Parathyroid adenoma (tissue), 2 donors: ENCODE data around the gene ASB10.

Experiments used
- H2AFZ ChIP-seq: fragments of 300-600 bp; sonication (generic); one replicate; pipeline ENCODE4 v1.7.0; 2017; ENCODE audit warnings: antibody characterized with exemption, mild to moderate bottlenecking
- H3K27ac ChIP-seq: fragments of 300-600 bp; sonication (generic); one replicate; pipeline ENCODE4 v1.7.0; 2017
- H3K27me3 ChIP-seq: fragments of 300-600 bp; sonication (generic); one replicate; pipeline ENCODE4 v1.7.0; 2017; ENCODE audit warnings: low read length; ENCODE audit not compliant: control insufficient read depth, insufficient read depth
- H3K36me3 ChIP-seq: fragments of 300-600 bp; sonication (generic); one replicate; pipeline ENCODE4 v1.7.0; 2017; ENCODE audit warnings: low read length; ENCODE audit not compliant: control insufficient read depth, insufficient read depth
- H3K4me1 ChIP-seq: fragments of 300-600 bp; sonication (generic); one replicate; pipeline ENCODE4 v1.7.0; 2017; ENCODE audit warnings: control low read depth
- H3K4me2 ChIP-seq: fragments of 300-600 bp; sonication (generic); one replicate; pipeline ENCODE4 v1.7.0; 2017; ENCODE audit warnings: low read length
- H3K4me3 ChIP-seq: fragments of 300-600 bp; sonication (generic); one replicate; pipeline ENCODE4 v1.7.0; 2017; ENCODE audit warnings: low read depth, low read length
- H3K79me2 ChIP-seq: fragments of 300-600 bp; sonication (generic); one replicate; pipeline ENCODE4 v1.7.0; 2017; ENCODE audit warnings: control low read depth
- H3K9ac ChIP-seq: fragments of 300-600 bp; sonication (generic); one replicate; pipeline ENCODE4 v1.7.0; 2017; ENCODE audit warnings: mild to moderate bottlenecking
- H3K9me3 ChIP-seq: fragments of 300-600 bp; sonication (generic); one replicate; pipeline ENCODE4 v1.7.0; 2017; ENCODE audit warnings: low read length; ENCODE audit not compliant: control insufficient read depth
- TF ChIP-seq, protein P1 (sequence below): fragments of 300-600 bp; sonication (generic); IDR thresholded peaks from one replicate; pipeline ENCODE4 v1.7.0; 2017; ENCODE audit warnings: antibody characterized with exemption, mild to moderate bottlenecking
- donor health status: primary hyperparathyroidism.

The ASB10 gene

GRCh38 chr7:151135866-151136843 is 50.9 kb downstream of the ASB10 start:
- Histone ChIP-seq H3K4me3 (no peak overlapping the region), H2AFZ (no peak overlapping the region), H3K9ac (no peak overlapping the region), H3K27me3 (no peaks in the 10 kb centered on the region), H3K27ac (no peak overlapping the region), H3K4me1 (no peaks in the 10 kb centered on the region), H3K4me2 (no peak overlapping the region), H3K36me3 (no peaks in the 10 kb centered on the region), H3K79me2 (no peaks in the 10 kb centered on the region), H3K9me3 (no peaks in the 10 kb centered on the region)
- TF ChIP-seq, protein P1, sequence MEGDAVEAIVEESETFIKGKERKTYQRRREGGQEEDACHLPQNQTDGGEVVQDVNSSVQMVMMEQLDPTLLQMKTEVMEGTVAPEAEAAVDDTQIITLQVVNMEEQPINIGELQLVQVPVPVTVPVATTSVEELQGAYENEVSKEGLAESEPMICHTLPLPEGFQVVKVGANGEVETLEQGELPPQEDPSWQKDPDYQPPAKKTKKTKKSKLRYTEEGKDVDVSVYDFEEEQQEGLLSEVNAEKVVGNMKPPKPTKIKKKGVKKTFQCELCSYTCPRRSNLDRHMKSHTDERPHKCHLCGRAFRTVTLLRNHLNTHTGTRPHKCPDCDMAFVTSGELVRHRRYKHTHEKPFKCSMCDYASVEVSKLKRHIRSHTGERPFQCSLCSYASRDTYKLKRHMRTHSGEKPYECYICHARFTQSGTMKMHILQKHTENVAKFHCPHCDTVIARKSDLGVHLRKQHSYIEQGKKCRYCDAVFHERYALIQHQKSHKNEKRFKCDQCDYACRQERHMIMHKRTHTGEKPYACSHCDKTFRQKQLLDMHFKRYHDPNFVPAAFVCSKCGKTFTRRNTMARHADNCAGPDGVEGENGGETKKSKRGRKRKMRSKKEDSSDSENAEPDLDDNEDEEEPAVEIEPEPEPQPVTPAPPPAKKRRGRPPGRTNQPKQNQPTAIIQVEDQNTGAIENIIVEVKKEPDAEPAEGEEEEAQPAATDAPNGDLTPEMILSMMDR: no peak

DNA sequence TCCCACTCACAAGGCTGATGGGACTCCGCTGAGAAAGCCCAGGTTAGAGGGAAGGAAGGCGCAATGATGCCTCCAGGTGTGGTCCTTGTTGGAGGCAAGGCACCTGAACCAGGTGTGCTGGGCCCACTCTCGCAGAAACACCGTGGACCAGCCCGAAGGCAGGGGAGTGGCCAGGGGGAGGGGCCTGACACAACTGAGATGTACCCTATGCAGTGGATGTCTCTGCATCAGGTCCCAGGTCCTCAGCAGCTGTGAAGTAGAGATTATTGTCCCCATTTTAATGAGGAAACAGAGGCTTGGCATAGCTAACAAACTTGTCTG is 51.6 kb downstream of the ASB10 start:
- TF ChIP-seq, protein P1: no peak
- Histone ChIP-seq H3K4me1 (no peaks in the 10 kb centered on the region), H2AFZ (no peak overlapping the region), H3K9me3 (no peaks in the 10 kb centered on the region), H3K9ac (no peak overlapping the region), H3K36me3 (no peaks in the 10 kb centered on the region), H3K27ac (no peak overlapping the region), H3K4me3 (no peak overlapping the region), H3K4me2 (no peak overlapping the region), H3K27me3 (no peaks in the 10 kb centered on the region), H3K79me2 (no peaks in the 10 kb centered on the region)

GRCh38 chr7:151134743-151135524 is 52.1 kb downstream of the ASB10 start:
- Histone ChIP-seq H3K4me3 (no peak overlapping the region), H3K27me3 (no peaks in the 10 kb centered on the region), H3K9ac (no peak overlapping the region), H3K79me2 (peaks cover 3% of the 10 kb centered on the region), H3K4me1 (no peaks in the 10 kb centered on the region), H3K4me2 (no peak overlapping the region), H3K9me3 (no peaks in the 10 kb centered on the region), H2AFZ (no peak overlapping the region), H3K36me3 (no peaks in the 10 kb centered on the region), H3K27ac (no peak overlapping the region)
- TF ChIP-seq, protein P1: no peak

DNA sequence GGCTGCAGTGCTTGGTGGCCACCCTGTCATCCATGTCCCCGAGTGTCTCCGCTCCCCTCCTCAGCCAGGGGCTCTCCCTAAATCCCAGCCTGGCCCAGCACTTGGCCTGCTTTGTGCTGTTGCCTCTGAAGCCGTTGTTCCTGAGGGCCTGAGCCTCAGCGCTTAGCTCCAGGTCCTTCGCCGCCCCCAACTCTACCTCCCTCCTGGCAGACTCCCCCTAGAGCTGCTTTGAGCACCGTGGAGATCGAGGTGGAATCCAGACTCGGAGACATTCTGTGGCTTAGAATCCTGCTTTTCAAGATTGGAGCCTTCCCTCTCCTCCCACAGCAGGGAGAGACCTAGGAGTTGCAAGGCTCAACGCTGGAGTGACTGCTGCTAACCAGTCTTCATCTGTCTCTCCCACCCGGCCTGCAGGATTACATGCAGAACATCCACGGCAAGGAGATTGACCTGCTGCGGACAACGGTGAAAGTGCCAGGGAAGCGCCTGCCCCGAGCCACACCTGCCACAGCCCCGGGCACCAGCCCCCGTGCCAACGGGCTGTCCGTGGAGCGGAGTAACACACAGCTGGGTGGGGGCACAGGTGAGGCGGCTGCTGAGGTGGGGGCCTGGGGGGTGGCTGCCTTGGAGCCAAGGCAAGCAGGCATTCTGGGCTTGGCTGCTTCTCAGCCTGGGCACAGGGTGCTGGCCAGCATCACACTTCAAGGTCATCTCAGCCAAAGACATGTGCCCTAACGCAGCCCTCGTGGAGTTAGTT is 52.9 kb downstream of the ASB10 start:
- Histone ChIP-seq H2AFZ (no peak overlapping the region), H3K4me1 (no peaks in the 10 kb centered on the region), H3K27ac (no peak overlapping the region), H3K9me3 (no peaks in the 10 kb centered on the region), H3K9ac (no peak overlapping the region), H3K27me3 (no peaks in the 10 kb centered on the region), H3K79me2 (peaks cover 6% of the 10 kb centered on the region), H3K36me3 (no peaks in the 10 kb centered on the region), H3K4me3 (no peak overlapping the region), H3K4me2 (no peak overlapping the region)
- TF ChIP-seq, protein P1: no peak
